ENCODE data around the gene POT1.

The POT1 gene

GRCh38 chr7:124801330-124801895 is 128.2 kb downstream of the POT1 start:
- no peak for DNase-seq

GRCh38 chr7:124800386-124800785 is 129.2 kb downstream of the POT1 start:
- no peak for DNase-seq

GRCh38 chr7:124799448-124799847 is 130.2 kb downstream of the POT1 start:
- no peak for DNase-seq

- no peak for DNase-seq
Measured at GRCh38 chr7:124796771-124797170, 132.9 kb downstream of the POT1 start.

- no peak for DNase-seq
Measured at GRCh38 chr7:124792696-124793095, 136.9 kb downstream of the POT1 start.

- DNase-seq, result no peak
Measured at GRCh38 chr7:124792002-124792401, 137.6 kb downstream of the POT1 start.

- no peak for DNase-seq
Measured at GRCh38 chr7:124791426-124791825, 138.2 kb downstream of the POT1 start.

GRCh38 chr7:124790645-124791044 is 139.0 kb downstream of the POT1 start:
- DNase-seq, result no peak

- DNase-seq, result no peak
Measured at GRCh38 chr7:124785994-124786393, 143.6 kb downstream of the POT1 start.

GRCh38 chr7:124784879-124785818 is 144.5 kb downstream of the POT1 start:
- peak; percentile 81 for DNase-seq

GRCh38 chr7:124783271-124783670 is 146.4 kb downstream of the POT1 start:
- DNase-seq, result no peak

GRCh38 chr7:124781907-124782734 is 147.5 kb downstream of the POT1 start:
- DNase-seq, result no peak

- no peak for DNase-seq
Measured at GRCh38 chr7:124781418-124781817, 148.2 kb downstream of the POT1 start.

GRCh38 chr7:124780608-124781007 is 149.0 kb downstream of the POT1 start:
- DNase-seq, result no peak

- DNase-seq, result no peak
Measured at GRCh38 chr7:124780056-124780455, 149.6 kb downstream of the POT1 start.

- no peak for DNase-seq
Measured at GRCh38 chr7:124779620-124780019, 150.0 kb downstream of the POT1 start.

GRCh38 chr7:124779194-124779593 is 150.4 kb downstream of the POT1 start:
- no peak for DNase-seq

GRCh38 chr7:124777268-124777667 is 152.4 kb downstream of the POT1 start:
- no peak for DNase-seq

GRCh38 chr7:124776153-124776552 is 153.5 kb downstream of the POT1 start:
- no peak for DNase-seq

- no peak for DNase-seq
Measured at GRCh38 chr7:124775422-124775821, 154.2 kb downstream of the POT1 start.

GRCh38 chr7:124773938-124774337 is 155.7 kb downstream of the POT1 start:
- no peak for DNase-seq

GRCh38 chr7:124773339-124773738 is 156.3 kb downstream of the POT1 start:
- no peak for DNase-seq

Measured in midbrain (tissue), 1 donor.